Eye (tissue), 1 donor: ENCODE data around the gene TMEM138.

Experiments
- DNase-seq: peaks from one replicate; pipeline ENCODE4 v3.0.0-alpha.2; 2015

TMEM138 gene

GRCh38 chr11:61411589-61411988 lies 49.4 kb downstream of the TMEM138 start:
- no peak for DNase-seq

- no peak for DNase-seq
Observed at GRCh38 chr11:61413496-61413895, 51.3 kb downstream of the TMEM138 start.

- DNase-seq = no peak
Observed at GRCh38 chr11:61414547-61414946, 52.4 kb downstream of the TMEM138 start.

GRCh38 chr11:61415381-61415780 lies 53.2 kb downstream of the TMEM138 start:
- no peak for DNase-seq

- no peak for DNase-seq
Observed at GRCh38 chr11:61416941-61417340, 54.8 kb downstream of the TMEM138 start.

- no peak for DNase-seq
Observed at GRCh38 chr11:61417670-61418069, 55.5 kb downstream of the TMEM138 start.

- DNase-seq = no peak
Observed at GRCh38 chr11:61418136-61418535, 56.0 kb downstream of the TMEM138 start.
